GM19467 (cell line): ENCODE results near the gene FOXE3.
"Not testable (repeated sequence)": the region's sequence is repeated elsewhere in the genome, so short reads cannot be mapped to it uniquely, and the experiment has no call there.

Experiments used
- ATAC-seq: cut with Tn5 transposase; IDR thresholded peaks from one replicate; pipeline ENCODE4 v1.9.1; 2021; ENCODE audit warnings: mild to moderate bottlenecking, moderate library complexity; ENCODE audit not compliant: unreplicated experiment

Gene FOXE3

GRCh38 chr1:47445823-47446550 lies 29.9 kb downstream of the FOXE3 start:
- ATAC-seq = no peak

- ATAC-seq = no peak
Measured at GRCh38 chr1:47448462-47449222, 32.6 kb downstream of the FOXE3 start.

GRCh38 chr1:47449822-47450552 lies 33.9 kb downstream of the FOXE3 start:
- no peak for ATAC-seq

- ATAC-seq = no peak
Measured at GRCh38 chr1:47450606-47451005, 34.5 kb downstream of the FOXE3 start.

GRCh38 chr1:47452426-47452825 lies 36.3 kb downstream of the FOXE3 start:
- no peak for ATAC-seq

- ATAC-seq = not testable (repeated sequence)
Measured at GRCh38 chr1:47453910-47454309, 37.8 kb downstream of the FOXE3 start.

- no peak for ATAC-seq
Measured at GRCh38 chr1:47456250-47456649, 40.2 kb downstream of the FOXE3 start.

GRCh38 chr1:47457547-47457946 lies 41.5 kb downstream of the FOXE3 start:
- not testable (repeated sequence) for ATAC-seq

GRCh38 chr1:47459253-47459788 lies 43.2 kb downstream of the FOXE3 start:
- ATAC-seq = no peak

- no peak for ATAC-seq
Measured at GRCh38 chr1:47460040-47460439, 44.0 kb downstream of the FOXE3 start.

- no peak for ATAC-seq
Measured at GRCh38 chr1:47460456-47460855, 44.4 kb downstream of the FOXE3 start.

GRCh38 chr1:47465605-47466004 lies 49.5 kb downstream of the FOXE3 start:
- no peak for ATAC-seq
